ENCODE results near the gene FZD2.
A peak's percentile ranks its signal among the peaks of the same experiment; 100 is the strongest.
"Not testable (repeated sequence)": the region's sequence is repeated elsewhere in the genome, so short reads cannot be mapped to it uniquely, and the experiment has no call there.

The FZD2 gene

GRCh38 chr17:44546671-44547606 lies 10.3 kb upstream of the FZD2 start:
- no peak for DNase-seq

- no peak for DNase-seq
These were observed 9.5 kb upstream of the FZD2 start for GRCh38 chr17:44547625-44548267.

- DNase-seq, result no peak
These were observed 8.7 kb upstream of the FZD2 start for GRCh38 chr17:44548376-44549230.

GRCh38 chr17:44549686-44550085 lies 7.6 kb upstream of the FZD2 start:
- DNase-seq, result no peak

GRCh38 chr17:44552361-44552760 lies 4.9 kb upstream of the FZD2 start:
- no peak for DNase-seq

GRCh38 chr17:44555099-44555498 lies 2.2 kb upstream of the FZD2 start:
- DNase-seq, result no peak

GRCh38 chr17:44556166-44556831 lies 985 bp upstream of the FZD2 start:
- DNase-seq, result no peak

- DNase-seq, result peak in 1 of 4 experiments; percentile 21
These were observed 484 bp downstream of the FZD2 start for GRCh38 chr17:44557651-44558285.

GRCh38 chr17:44558334-44558709 lies 1.0 kb downstream of the FZD2 start:
- no peak for DNase-seq

GRCh38 chr17:44558710-44559633 lies 1.7 kb downstream of the FZD2 start:
- no peak for DNase-seq

- no peak for DNase-seq
These were observed 2.6 kb downstream of the FZD2 start for GRCh38 chr17:44559634-44560554.

- no peak for DNase-seq
These were observed 3.9 kb downstream of the FZD2 start for GRCh38 chr17:44561237-44561623.

GRCh38 chr17:44564429-44564828 lies 7.1 kb downstream of the FZD2 start:
- DNase-seq, result no peak

GRCh38 chr17:44565866-44566443 lies 8.7 kb downstream of the FZD2 start:
- DNase-seq, result no peak

- DNase-seq, result not testable (repeated sequence)
These were observed 11.1 kb downstream of the FZD2 start for GRCh38 chr17:44568311-44568944.

GRCh38 chr17:44568945-44569858 lies 11.9 kb downstream of the FZD2 start:
- DNase-seq, result no peak

GRCh38 chr17:44572801-44573200 lies 15.5 kb downstream of the FZD2 start:
- no peak for DNase-seq

GRCh38 chr17:44575403-44575802 lies 18.1 kb downstream of the FZD2 start:
- DNase-seq, result no peak
